Skin epidermis (tissue), 12 donors: ENCODE measurements around the gene ARHGAP9.
"Not testable (repeated sequence)": the region's sequence is repeated elsewhere in the genome, so short reads cannot be mapped to it uniquely, and the experiment has no call there.

ENCODE experiments used
- H3K27ac ChIP-seq, 21 experiments: fragments of 200-600 bp; sonication (generic) in 11 of 21; one replicate each; pipeline ENCODE4 v1.5.0; 2020; ENCODE audit warnings: mild to moderate bottlenecking in 3 of 21, inconsistent platforms in 2 of 21, moderate library complexity in 2 of 21
- H3K4me3 ChIP-seq, 7 experiments: fragments of 200-600 bp; sonication (generic) in 2 of 7; one replicate each; pipeline ENCODE4 v1.5.0; 2020; ENCODE audit warnings: inconsistent platforms in 2 of 7, mild to moderate bottlenecking in 2 of 7, moderate library complexity in 1 of 7

Gene ARHGAP9

DNA sequence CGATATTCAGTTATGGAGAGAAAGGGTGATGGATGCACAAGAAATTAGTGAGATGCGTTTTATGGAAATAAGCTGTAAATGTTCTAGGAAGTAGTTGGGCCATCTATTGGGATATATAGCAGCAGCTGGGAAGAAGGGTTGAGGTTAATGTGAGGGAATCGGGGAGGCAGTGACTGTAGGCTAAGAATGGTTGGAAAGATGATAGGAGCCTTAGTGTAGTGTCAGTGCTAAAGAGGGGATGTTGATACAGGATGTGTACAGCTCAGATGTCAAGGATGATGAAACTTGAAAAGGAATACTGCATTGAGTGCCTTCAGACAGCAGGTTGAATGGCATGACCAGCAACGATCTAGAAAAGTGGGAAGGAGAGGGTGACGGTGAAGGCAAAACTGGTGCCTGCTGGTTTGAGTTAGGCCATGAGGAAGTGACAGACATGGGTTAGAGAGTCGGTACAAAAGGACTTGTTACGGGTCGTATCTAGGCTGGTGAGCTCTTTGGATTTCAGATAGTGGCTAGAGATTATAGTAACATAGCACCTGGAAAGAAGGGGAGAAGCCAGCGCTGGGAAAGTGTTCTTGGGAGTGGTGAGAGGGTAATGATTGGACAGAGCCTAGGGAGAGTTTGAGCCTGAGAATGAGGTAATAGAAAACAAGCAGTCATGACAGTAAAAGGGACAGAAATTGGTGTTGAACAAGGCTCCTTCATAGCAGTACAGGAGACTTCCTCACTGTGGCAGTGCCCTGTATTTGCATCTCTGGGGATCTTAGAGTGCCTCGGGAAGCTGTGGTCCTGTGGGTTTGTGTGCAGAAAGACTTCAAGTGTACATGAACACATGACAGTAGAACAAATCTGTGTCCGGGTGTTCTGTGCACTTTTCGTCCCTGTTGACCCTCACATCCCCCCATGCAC lies 17.8 kb upstream of the ARHGAP9 start:
- H3K27ac ChIP-seq = no peak overlapping the region
- no peak overlapping the region for H3K4me3 ChIP-seq

DNA sequence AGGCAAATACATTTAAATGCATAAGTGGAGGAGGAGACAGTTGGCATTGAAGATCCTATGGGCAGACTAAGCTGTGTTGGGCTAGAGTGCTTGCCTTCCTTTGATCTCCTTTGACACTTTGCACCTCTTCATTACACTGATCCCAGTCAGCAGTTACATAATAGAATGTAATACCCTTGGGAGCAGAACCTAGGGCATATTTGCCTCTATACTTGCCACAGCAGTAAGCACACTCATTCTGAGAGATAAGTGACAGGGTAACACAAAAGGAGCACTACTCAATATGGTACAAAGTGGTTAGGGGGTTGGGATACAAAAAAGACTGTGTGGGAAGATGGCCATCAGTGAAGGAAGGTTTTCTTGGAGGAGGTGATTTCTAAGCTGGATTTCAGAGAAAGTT lies 17.2 kb upstream of the ARHGAP9 start:
- H3K27ac ChIP-seq = no peak overlapping the region
- no peak overlapping the region for H3K4me3 ChIP-seq

DNA sequence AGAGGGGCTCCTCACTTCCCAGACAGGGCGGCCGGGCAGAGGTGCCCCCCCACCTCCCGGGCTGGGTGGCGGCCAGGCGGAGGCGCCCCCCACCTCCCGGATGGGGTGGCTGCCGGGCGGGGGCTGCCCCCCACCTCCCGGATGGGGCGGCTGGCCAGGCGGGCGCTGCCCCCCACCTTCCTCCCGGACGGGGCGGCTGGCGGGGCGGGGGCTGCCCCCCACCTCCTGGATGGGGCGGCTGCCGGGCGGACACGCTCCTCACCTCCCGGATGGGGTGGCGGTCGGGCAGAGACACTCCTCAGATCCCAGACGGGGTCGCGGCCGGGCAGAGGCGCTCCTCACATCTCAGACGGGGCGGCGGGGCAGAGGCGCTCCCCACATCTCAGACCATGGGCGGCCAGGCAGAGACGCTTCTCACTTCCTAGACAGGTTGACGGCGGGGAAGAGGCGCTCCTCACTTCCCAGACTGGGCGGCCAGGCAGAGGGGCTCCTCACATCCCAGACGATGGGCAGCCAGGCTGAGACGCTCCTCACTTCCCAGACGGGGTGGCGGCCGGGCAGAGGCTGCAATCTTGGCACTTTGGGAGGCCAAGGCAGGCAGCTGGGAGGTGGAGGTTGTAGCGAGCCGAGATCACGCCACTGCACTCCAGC lies 15.5 kb upstream of the ARHGAP9 start:
- not testable (repeated sequence) for H3K4me3 ChIP-seq, H3K27ac ChIP-seq

DNA sequence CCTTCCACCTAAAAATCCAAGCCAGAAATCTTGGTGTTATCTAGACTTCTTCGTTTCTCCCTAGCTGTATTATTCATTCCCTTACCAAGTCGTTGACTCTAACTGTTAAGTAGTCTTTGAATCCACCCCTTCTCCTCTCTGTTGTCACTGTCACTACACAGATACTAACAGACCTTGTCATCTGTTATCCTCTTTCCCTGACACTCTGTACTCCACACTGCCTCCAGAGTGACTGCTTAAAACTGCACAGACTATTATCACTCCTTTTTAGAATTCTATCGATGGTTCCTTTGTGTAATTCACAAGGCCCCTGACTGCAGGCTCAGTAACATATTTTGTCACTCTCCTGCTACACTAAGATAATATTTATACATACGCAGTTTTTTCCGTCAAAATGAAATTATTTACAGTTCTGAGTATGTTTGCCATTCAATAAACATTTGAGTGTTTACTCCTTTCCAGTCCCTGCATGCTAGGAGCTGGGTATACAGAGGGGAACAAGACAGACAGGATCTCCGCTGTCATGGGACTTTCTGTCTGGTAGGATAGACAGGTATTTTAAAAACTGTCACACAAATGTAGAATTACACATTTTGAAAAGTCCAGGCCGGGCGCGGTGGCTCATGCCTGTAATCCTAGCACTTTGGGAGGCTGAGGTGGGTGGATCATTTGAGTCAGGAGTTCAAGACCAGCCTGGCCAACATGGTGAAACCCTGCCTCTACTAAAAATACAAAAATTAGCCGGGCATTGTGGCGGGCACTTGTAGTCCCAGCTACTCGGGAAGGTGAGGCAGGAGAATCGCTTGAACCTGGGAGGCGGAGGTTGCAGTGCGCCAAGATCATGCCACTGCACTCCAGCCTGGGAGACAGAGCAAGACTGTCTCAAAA lies 12.0 kb upstream of the ARHGAP9 start:
- H3K27ac ChIP-seq = no peak overlapping the region

DNA sequence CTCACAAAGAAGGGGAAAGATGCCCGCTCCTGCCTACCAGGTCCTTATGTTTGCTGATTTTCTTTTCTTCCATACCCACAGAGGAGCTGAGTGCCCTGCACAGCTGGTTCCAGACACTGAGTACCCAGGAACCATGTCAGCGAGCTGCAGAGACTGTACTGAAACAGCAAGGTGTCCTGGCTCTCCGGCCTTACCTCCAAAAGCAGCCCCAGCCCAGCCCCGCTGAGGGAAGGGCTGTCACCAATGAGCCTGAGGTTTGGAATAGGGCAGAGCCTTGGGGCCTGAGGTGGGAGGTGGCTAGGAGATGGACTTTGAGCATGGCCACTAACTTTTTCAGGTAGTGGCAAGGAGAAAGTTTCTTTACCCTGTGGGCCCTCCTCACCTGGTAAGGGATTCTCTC lies 10.5 kb upstream of the ARHGAP9 start:
- H3K4me3 ChIP-seq = no peak overlapping the region
- H3K27ac ChIP-seq = no peak overlapping the region

More for the DNA sequence above, 12.0 kb upstream of the ARHGAP9 start:
- H3K4me3 ChIP-seq = no peak overlapping the region

DNA sequence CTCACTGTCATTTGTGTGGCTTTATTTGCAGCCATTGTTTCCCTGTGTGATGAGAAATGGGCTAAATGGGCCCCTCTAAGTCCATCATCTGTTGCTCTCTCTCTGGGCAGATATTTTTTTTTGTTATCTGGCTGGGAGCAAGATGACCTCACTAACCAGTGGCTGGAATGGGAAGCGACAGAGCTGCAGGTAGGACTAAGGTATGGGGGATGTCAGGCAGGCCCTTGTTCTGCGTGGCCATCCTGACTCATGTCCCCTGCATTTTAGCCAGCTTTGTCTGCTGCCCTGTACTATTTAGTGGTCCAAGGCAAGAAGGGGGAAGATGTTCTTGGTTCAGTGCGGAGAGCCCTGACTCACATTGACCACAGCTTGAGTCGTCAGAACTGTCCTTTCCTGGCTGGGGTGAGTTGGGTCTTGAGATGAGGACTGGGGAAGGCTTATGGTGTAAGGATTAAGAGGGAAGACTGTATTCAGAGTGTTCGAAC lies 9.5 kb upstream of the ARHGAP9 start:
- Histone ChIP-seq H3K27ac (peak overlapping the region in 5 of 21 experiments; percentile 72 to 95 (median 76)), H3K4me3 (peak overlapping the region in 5 of 7 experiments; percentile 77 to 86 (median 84))

DNA sequence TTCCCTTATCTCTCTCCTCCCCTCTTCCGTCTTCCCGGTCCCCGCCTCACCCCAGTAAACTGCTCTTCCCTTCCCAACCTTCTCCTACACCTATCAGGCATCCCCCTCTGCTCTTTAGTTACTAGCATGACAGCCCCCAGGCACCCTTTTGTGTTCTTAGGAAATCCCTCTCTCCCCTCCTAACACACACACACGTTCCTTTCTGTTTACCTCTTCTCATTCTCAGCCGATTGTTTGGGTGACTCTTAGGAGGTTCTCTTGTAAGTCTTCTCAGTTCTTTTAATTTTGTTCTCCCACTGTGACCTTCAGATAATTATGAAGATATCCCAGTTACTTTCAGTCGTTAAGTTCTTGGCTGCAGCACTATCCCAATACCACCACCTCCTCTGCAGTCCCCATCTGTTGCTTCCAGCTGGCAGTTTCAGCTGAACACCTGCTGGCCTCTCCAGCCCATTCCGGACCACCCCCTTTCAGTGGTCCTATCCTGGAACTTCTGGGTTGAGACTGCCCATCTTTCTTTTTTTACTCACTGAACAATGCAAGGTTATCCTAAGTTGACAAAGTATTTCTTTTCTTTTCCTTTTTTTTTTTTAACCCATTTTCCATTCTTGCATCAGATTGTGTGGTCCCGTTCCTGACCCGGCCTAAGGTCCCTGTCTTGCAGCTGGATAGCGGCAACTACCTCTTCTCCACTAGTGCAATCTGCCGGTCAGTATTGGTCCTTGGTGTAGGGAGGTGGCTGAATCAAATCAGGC lies 8.9 kb upstream of the ARHGAP9 start:
- H3K4me3 ChIP-seq = peak overlapping the region; percentile 77 to 91 (median 84)
- H3K27ac ChIP-seq = peak overlapping the region in 20 of 21 experiments; percentile 64 to 95 (median 84)

DNA sequence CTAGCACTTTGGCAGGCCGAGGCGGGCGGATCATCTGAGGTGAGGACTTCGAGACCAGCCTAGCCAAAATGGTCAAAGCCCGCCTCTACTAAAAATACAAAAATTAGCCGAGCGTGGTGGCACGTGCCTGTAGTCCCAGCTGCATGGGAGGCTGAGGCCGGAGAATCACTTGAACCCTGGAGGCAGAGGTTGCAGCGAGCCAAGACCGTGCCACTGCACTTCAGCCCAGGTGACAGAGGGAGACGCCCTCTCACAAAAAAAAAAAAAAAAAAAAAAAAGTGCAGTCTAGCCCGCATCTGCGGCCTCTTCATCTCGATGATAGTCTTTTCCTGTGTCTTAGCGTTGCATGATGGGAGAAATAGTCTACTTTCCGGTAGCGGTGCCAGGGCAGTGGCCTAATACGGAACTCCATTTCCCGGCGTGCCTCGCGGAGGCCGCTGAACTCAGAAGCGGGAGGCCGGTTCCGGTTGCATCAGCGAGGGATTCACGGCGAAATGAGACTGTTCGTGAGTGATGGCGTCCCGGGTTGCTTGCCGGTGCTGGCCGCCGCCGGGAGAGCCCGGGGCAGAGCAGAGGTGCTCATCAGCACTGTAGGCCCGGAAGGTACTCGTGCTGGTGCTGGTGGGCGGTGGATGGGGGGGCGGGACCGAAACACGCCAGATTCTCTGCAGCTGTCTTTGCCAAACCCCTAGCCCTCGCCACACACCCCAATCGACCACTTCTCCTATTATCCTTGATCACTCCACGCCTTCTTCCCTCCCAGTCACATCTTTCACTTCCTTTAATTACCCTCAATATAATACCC lies 8.1 kb upstream of the ARHGAP9 start, which contains the start of gene MARS1:
TSS of gene MARS1 (plus strand) at position 472 of the 805 bp plus-strand sequence. CDS start at position 495, 23 bp downstream.
- peak within 1 kb of the TSS; percentile 77 to 91 (median 84) for H3K4me3 ChIP-seq

DNA sequence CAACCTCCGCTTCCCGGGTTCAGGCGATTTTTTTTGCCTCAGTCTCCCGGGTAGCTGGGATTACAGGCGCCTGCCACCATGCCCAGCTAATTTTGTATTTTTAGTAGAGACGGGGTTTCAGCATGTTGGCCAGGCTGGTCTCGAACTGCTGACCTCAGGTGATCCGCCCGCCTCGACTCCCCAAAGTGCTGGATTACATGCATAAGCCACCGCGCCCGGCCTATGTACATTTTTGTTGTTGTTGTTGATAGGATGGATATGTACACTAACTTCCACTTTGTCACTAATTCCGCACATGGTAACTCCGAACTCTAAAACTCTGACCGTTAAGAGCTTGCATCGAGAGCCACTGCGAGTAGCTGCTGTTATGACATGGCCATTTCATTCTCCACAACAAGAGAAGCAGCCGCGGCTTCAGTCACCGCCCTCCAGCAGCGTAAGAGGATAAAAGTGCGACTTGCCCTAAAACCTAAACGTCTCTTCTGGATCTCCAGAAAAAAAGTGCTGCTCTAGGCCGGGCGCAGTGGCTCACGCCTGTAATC lies 7.5 kb upstream of the ARHGAP9 start:
- Histone ChIP-seq H3K4me3 (peak overlapping the region; percentile 77 to 91 (median 84)), H3K27ac (peak overlapping the region in 9 of 21 experiments; percentile 16 to 93 (median 80))

More for the DNA sequence above, 8.1 kb upstream of the ARHGAP9 start, which contains the start of gene MARS1:
- peak within 1 kb of the TSS; percentile 1 to 95 (median 84) for H3K27ac ChIP-seq

DNA sequence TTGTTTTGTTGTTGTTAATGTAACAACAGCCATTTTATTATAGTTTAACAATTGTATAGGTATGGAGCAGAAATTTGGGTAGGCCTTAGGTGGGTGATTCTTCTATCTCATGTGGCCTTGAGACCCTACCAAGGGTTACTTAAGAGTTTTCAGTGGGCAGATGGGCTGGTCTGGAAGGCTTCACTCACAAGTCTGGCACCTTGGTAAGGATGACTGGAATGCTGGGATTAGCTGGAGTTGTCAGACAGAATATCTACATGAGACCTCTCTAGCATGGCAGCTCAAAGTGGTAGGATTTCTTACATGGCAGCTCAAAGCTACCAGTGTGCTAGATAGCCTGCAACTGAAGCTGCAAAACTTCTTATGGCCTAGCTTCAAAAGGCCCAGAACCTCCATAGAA lies 6.0 kb upstream of the ARHGAP9 start:
- no peak overlapping the region for H3K4me3 ChIP-seq

DNA sequence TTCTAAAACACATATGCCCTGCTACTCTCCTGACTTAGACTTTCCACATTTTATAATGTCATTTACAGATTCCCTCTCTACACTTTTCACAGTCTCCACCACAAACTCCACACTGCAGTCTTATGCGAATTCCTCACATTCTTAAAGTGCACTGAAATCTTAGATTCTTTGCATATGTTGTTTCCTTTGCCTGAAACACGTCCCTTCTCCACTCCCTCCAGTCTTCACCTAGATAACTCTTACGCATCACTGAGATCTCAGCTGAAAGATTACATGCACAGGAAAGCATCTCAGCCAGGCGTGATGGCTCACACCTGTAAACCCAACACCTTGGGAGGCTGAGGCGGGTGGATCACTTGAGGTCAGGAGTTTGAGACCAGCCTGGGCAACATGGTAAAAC lies 3.8 kb upstream of the ARHGAP9 start:
- peak overlapping the region in 1 of 21 experiments; percentile 14 for H3K27ac ChIP-seq

More for the DNA sequence above, 6.0 kb upstream of the ARHGAP9 start:
- no peak overlapping the region for H3K27ac ChIP-seq

DNA sequence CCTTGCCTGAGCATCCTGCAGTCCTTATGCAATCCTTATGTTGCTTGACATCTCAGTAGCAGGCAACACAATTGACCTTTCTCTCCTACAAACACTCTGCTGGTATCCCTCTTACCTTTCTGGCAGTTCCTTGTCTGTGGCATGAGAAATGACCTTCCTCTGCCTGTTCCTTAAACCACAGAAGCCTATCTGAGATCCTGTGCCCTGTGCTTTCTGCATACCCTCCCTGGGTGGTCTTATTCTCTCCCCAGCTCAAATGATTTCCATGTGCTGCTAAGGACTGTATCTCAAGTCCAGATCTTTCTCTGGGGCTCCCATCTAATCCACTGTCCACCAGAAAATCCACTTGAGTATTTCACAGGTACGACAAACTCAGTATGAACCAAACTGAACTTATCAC lies 2.0 kb upstream of the ARHGAP9 start:
- H3K27ac ChIP-seq = peak overlapping the region in 4 of 21 experiments; percentile 88 to 99 (median 94)
- H3K4me3 ChIP-seq = no peak overlapping the region

More for the DNA sequence above, 3.8 kb upstream of the ARHGAP9 start:
- no peak overlapping the region for H3K4me3 ChIP-seq

DNA sequence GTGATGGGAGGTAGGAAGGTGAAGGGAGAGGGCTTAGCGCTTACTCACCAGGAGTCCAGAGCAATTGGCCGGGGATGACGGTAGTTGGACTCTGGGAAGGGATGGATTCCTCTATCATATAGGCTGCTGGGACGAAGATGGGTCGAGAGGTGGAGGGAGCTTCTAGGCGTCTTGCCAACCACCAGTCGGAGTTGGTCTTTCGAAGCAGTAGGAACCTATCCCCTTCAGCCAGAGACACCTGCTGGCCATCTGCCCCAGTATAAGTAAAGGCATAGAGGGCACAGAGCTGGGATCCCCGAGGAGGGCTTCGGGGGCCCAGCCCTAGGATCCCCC lies 657 bp downstream of the ARHGAP9 start:
- Histone ChIP-seq H3K27ac (peak overlapping the region in 20 of 21 experiments; percentile 31 to 99 (median 84)), H3K4me3 (peak overlapping the region in 3 of 7 experiments; percentile 14 to 42 (median 36))

DNA sequence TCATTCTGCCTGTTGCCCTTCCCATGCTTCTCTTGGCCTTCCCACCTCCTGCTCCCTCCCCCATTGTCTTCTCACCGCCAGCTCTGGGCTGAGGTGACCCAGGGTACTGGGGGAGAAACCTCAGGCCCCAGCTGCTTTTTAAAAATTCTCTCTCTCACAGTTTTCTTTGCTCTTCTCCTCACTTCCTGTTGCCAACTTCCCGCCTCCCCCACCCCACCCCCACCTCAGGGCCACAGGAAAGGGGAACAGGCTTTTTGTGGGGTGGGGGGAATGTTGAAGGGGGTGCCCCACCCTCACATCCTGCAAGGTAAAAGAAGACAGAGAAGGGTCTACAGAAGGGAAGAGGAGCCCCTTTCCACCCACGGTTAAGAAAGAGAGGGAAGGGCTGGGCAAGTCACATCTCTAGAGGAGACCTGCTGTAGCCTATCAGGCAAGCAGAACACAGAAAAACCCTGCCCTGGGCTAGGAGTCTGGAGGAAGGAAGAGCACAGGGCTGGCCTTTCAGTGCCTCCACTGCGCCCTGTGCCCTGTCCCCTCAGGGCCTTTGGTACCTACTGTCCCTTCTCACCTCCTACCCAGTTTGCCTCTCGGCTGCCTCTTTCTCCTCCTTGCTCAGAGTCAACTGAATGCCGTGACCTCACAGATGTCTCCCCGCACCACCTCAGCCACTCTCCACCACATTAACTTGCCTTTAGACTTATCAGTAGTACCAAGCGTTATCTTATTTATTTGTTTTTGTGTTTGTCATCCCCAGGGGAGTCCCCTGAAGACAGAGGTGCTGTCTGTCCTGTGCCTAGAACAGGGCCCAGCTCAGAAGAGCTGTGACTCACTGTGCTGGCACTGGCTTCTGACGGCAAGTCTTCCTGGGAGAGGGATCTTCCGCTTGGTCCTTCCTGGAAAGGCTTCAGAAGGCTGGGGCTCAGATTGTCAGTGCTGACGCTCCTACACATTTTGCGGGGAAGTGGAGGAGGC lies 1.7 kb downstream of the ARHGAP9 start:
- H3K4me3 ChIP-seq = peak overlapping the region; percentile 32 to 47 (median 40)

DNA sequence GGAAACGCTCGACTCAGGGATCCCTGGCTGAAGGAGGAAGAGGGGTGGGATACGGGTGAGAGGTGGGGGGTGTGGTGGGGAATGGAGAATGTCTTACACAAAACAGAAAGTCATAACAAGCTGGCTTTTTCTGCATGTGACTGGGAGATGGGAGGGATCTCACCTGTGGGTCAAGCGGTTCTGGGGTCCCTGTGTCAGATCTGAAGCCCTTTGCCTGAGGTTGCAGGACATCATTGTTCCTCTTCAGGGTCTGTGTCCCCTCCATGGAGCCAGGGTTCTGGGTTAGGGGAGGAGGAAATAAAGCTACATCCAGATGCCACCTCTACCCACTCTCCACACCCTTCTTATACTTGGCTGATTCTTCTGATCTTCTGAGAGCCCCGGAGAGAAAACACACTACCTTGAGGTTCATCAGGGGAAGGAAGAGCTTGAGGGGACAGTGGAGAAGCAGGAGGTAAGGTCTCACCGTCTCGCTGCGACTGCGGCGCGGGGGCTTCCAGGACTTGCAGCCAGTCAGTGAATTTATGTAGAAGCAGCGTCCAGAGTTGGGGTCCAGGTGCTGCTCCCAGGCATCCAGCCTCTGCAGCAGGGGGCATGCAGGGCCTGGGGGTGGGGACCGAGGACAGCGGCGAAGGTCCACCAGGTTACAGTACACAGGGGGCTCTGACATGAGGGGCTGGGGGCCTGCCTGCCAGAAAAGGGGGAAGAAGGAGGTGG lies 2.5 kb downstream of the ARHGAP9 start:
- peak overlapping the region; percentile 31 to 99 (median 84) for H3K27ac ChIP-seq
- peak overlapping the region; percentile 32 to 47 (median 40) for H3K4me3 ChIP-seq

More for the DNA sequence above, 1.7 kb downstream of the ARHGAP9 start:
- peak overlapping the region; percentile 31 to 99 (median 84) for H3K27ac ChIP-seq
